ENCODE measurements around the gene TXNDC17. TPM values are rescaled to one million over a fixed set of nuclear protein-coding genes. Genes with fewer than 3 reads are reported as not detected.

TXNDC17 gene
- polyA plus RNA-seq, 1 experiment: 213 TPM

DNA sequence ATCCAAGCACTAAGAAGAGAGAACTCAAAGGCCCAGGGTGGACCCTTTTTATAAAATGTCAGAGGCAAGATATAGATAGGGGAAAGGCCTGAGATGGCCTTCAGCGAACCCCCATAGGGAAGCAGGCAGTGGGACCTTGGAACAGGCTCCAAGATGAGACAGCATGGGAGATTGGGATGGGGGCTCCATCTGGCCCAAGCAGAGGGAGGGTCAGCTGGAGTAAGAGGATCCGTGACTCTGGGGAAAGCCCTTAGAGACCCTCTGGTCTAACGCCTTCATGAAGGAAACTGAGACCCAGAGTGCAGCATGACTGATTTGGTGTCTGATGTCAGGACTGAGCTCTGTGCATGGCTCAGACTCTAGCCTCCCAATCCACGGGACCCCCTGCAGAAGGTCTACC lies 41.5 kb downstream of the TXNDC17 start:
- TF ChIP-seq, protein P1, sequence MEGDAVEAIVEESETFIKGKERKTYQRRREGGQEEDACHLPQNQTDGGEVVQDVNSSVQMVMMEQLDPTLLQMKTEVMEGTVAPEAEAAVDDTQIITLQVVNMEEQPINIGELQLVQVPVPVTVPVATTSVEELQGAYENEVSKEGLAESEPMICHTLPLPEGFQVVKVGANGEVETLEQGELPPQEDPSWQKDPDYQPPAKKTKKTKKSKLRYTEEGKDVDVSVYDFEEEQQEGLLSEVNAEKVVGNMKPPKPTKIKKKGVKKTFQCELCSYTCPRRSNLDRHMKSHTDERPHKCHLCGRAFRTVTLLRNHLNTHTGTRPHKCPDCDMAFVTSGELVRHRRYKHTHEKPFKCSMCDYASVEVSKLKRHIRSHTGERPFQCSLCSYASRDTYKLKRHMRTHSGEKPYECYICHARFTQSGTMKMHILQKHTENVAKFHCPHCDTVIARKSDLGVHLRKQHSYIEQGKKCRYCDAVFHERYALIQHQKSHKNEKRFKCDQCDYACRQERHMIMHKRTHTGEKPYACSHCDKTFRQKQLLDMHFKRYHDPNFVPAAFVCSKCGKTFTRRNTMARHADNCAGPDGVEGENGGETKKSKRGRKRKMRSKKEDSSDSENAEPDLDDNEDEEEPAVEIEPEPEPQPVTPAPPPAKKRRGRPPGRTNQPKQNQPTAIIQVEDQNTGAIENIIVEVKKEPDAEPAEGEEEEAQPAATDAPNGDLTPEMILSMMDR (IDR thresholded peaks at IDR 0.05; ENCODE audit: insufficient read depth, low read depth, low read length): no peak
- ChIA-PET CTCF (interaction anchor here (1.0 kb wide), 1 partner anchor 37 kb away, joined by 3 read pairs; no protein-coding TSS in a partner anchor), POLR2A (no interaction called here)
- DNase-seq (ENCODE audit: low read depth): no peak
- H3K36me3 ChIP-seq (ENCODE audit: control insufficient read depth, insufficient read depth, low read length): no peaks in the 10 kb centered on the region
- no peak overlapping the region for H3K4me3 ChIP-seq (ENCODE audit: low read depth, low read length)
- no peaks in the 10 kb centered on the region; the same call in 1 of the 2 replicates for H3K27me3 ChIP-seq (ENCODE audit: control insufficient read depth, insufficient read depth, low read length)

DNA sequence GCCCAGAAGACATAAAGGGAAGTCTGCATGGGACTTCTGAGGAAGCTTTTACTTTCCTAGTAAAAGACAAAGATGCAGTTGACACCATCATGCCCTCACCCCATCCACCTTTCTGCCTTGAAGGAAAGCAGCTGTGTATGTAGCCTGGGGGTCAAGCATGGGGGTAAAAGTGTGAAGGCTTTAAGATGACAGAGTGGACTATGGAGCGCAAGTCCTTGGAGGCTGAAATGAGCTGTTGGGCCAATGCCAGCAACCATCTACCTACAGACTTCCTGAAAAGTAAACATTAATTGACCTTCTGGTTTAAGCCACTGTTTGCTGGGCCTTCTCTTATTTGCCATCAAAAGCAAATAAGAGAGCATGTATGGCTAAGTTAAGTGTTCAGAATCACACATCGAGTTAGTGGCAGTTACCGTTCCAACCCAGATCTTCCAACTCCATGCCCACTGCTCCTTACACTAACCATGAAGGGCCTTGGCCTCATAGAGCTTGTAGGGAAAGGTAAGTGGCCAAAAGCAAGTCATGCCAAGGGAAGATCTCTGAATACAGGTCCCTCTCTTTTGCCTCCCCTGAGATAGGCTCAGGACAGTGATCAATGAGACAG lies 42.3 kb downstream of the TXNDC17 start:
- Histone ChIP-seq H3K36me3 (ENCODE audit: control insufficient read depth, insufficient read depth, low read length) (no peaks in the 10 kb centered on the region), H3K27me3 (ENCODE audit: control insufficient read depth, insufficient read depth, low read length) (no peaks in the 10 kb centered on the region; the same call in 1 of the 2 replicates), H3K4me3 (ENCODE audit: low read depth, low read length) (no peak overlapping the region)
- ChIA-PET CTCF (no interaction called here), POLR2A (no interaction called here)
- TF ChIP-seq, protein P1 (IDR thresholded peaks at IDR 0.05; ENCODE audit: insufficient read depth, low read depth, low read length): no peak
- DNase-seq (ENCODE audit: low read depth): no peak

DNA sequence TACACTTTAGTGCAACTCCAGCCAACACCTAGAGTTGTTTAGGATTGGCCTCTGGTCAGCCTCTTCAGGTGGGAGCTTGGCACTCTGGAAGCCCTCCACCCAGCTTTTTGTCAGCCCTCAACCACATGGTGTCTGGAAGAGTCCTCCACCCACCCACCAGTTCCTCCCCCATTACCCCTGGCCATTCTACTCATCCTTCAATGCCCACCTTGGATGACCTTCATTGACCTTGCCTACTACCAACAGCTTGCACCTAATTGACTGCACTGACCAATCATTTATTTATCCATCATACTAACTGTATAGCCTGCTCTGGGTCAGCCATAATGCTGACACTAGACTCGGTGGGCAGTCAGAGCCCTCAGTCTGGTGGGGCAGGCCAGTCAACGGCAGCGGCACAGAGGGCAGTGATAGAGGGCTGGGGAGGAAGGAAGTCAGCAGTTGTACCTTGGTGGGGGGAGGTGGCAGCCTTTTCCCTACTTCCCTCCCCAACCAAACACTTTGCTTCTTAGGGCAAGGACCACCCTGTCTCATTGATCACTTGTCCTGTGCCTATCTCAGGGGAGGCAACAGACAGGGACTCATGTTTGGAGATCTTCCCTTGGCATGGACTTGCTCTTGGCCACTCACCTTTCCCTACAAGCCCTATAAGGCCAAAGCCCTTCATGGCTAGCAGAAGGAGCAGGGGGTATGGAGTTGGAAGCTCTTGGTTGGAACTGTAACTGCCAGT lies 43.0 kb downstream of the TXNDC17 start:
- TF ChIP-seq, protein P1 (IDR thresholded peaks at IDR 0.05; ENCODE audit: insufficient read depth, low read depth, low read length): no peak
- ChIA-PET POLR2A (no interaction called here), CTCF (no interaction called here)
- DNase-seq (ENCODE audit: low read depth): no peak
- H3K27me3 ChIP-seq (ENCODE audit: control insufficient read depth, insufficient read depth, low read length): no peaks in the 10 kb centered on the region; the same call in 1 of the 2 replicates
- no peaks in the 10 kb centered on the region for H3K36me3 ChIP-seq (ENCODE audit: control insufficient read depth, insufficient read depth, low read length)
- H3K4me3 ChIP-seq (ENCODE audit: low read depth, low read length): no peak overlapping the region

DNA sequence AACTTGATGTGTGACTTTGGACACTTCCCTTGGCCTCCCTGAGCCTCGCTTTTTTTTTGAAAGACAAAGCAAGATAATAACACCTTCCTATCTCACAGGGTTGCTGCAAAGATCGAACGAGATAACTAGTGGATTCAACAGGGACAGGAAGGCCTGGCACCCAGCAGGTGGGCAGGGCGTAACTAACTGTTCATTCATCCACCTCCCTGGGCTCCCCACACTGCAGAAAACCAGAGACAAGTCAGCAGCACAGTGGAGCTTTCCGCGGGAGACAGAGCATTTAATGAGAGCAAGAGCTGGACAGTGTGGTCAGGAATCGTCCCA lies 43.6 kb downstream of the TXNDC17 start:
- Histone ChIP-seq H3K27me3 (ENCODE audit: control insufficient read depth, insufficient read depth, low read length) (no peaks in the 10 kb centered on the region; the same call in 1 of the 2 replicates), H3K36me3 (ENCODE audit: control insufficient read depth, insufficient read depth, low read length) (no peaks in the 10 kb centered on the region), H3K4me3 (ENCODE audit: low read depth, low read length) (no peak overlapping the region)
- TF ChIP-seq, protein P1 (IDR thresholded peaks at IDR 0.05; ENCODE audit: insufficient read depth, low read depth, low read length): no peak
- POLR2A ChIA-PET: no interaction called here
- CTCF ChIA-PET: no interaction called here
- no peak for DNase-seq (ENCODE audit: low read depth)

DNA sequence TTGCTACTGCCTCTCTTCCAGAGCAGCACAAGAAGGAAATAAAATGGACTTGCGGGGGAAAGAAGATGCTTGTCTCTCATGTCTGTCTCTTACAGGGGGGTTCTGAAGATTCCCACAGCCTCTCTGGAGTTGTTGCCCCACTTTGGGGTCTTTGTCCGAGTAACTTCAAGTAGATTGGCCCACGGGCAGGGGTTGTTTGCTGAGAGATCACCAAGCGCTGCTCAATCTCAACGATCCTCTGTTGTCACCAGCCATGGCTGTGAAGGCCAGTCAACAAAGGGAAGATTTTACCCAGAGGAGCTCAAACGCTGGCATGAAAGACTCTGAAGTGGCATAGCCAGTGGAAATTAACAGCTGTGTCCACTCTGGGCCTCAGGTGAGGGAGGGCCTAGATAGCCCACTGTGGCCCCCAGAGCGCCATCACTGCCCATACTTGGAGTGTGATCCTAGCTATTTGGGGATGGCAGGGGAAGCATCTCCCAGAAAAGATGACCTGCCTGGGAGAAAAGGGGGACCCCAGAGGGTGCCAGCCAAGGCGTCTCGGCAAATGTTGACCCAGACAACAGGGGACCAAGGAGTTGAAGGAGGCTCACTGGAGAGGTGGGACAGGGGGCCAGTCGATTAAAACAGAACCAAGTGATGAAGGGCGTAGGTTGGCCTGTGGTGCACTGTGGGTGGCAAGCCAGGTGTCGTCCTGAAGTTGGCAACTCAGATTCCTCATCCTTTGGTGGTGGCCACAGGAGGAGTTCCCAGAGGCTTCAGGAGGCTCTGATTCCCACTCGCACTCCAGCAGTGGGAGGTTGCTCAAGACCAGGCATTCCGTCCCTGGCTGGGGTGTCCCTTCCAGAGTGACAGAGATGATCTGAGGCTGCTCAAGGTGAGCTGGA lies 44.3 kb downstream of the TXNDC17 start:
- CTCF ChIA-PET: interaction anchor here (0.7 kb wide), 1 partner anchor 8 kb away, joined by 3 read pairs; no protein-coding TSS in a partner anchor
- no peak overlapping the region for H3K4me3 ChIP-seq (ENCODE audit: low read depth, low read length)
- no peaks in the 10 kb centered on the region for H3K36me3 ChIP-seq (ENCODE audit: control insufficient read depth, insufficient read depth, low read length)
- TF ChIP-seq, protein P1 (IDR thresholded peaks at IDR 0.05; ENCODE audit: insufficient read depth, low read depth, low read length): no peak
- H3K27me3 ChIP-seq (ENCODE audit: control insufficient read depth, insufficient read depth, low read length): no peaks in the 10 kb centered on the region; the same call in 1 of the 2 replicates
- POLR2A ChIA-PET: no interaction called here
- no peak for DNase-seq (ENCODE audit: low read depth)
